Mucosa of descending colon (tissue), 3 donors: ENCODE data around the gene SSTR5. TPM values are rescaled to one million over a fixed set of nuclear protein-coding genes. Genes with fewer than 3 reads are reported as not detected.
"Not testable (repeated sequence)": the region's sequence is repeated elsewhere in the genome, so short reads cannot be mapped to it uniquely, and the experiment has no call there.

ENCODE experiments used
- ATAC-seq: fragments of 200-7000 bp; cut with Tn5 transposase; one replicate; pipeline ENCODE4 v1.9.1; 2020; ENCODE audit warnings: mild to moderate bottlenecking, moderate library complexity
- DNase-seq, 3 donors: peaks; one replicate each; pipeline ENCODE4 v3.0.0-alpha.2; 2020
- H3K36me3 ChIP-seq: fragments of 200-600 bp; one replicate; pipeline ENCODE4 v1.8.0; 2021; ENCODE audit warnings: low read depth, mild to moderate bottlenecking
- H3K4me1 ChIP-seq: fragments of 200-600 bp; one replicate; pipeline ENCODE4 v1.8.0; 2021; ENCODE audit warnings: low read depth, mild to moderate bottlenecking
- H3K4me3 ChIP-seq: fragments of 200-600 bp; one replicate; pipeline ENCODE4 v1.8.0; 2021; ENCODE audit warnings: mild to moderate bottlenecking
- H3K9me3 ChIP-seq: fragments of 200-600 bp; one replicate; pipeline ENCODE4 v1.8.0; 2021; ENCODE audit warnings: mild to moderate bottlenecking
- CTCF ChIP-seq: fragments of 200-600 bp; IDR thresholded peaks from one replicate; pipeline ENCODE4 v1.8.0; 2022; ENCODE audit warnings: antibody characterized with exemption, mild to moderate bottlenecking
- intact Hi-C, 2 donors: fragments of 100-400 bp; cut with DNase I in 1 of 2; cut with micrococcal nuclease in 1 of 2; formaldehyde crosslinking; loops; one replicate each; pipeline versions ENCODE4 v1.11.0 to v1.11.1; 2022; cut with DNase I, micrococcal nuclease
- total RNA-seq, 3 donors: library from RNA; stranded (reverse); fragmentation: NEBNext Ultra II Directional in 2 of 3; extraction: Animal tissue kit (Norgen Biotek cat#: 25700) in 2 of 3; gene quantifications; one replicate each; pipeline versions ENCODE4 v1.2.1 to v1.2.4, GENCODE V29; 2021 to 2023
- donor health status: DM: no; HTN: no; CAD: no; lungs with moderate emphysema.
- donor health status: DM: no; HTN: no; CAD: no.
- donor health status: DM: no; HTN: yes; CAD: no.

SSTR5 gene
- total RNA-seq, 3 donors from 2014 or later, result not detected

GRCh38 chr16:1082266-1082951, 9.9 kb downstream of the SSTR5 start:
- no peak for DNase-seq
- intact Hi-C loops, result no loop called here
- TF ChIP-seq CTCF, result no peak

GRCh38 chr16:1082952-1083675, 10.6 kb downstream of the SSTR5 start:
- no peak for ATAC-seq
- intact Hi-C loops, result no loop called here
- peaks cover 9% of the 10 kb centered on the region for H3K4me1 ChIP-seq
- no peak for TF ChIP-seq CTCF
- no peak overlapping the region for H3K4me3 ChIP-seq
- peaks cover 20% of the 10 kb centered on the region for H3K9me3 ChIP-seq
- no peaks in the 10 kb centered on the region for H3K36me3 ChIP-seq
- DNase-seq, result no peak

More at GRCh38 chr16:1082266-1082951, 9.9 kb downstream of the SSTR5 start:
- peaks cover 20% of the 10 kb centered on the region for H3K9me3 ChIP-seq
- H3K4me3 ChIP-seq, result no peak overlapping the region
- H3K36me3 ChIP-seq, result no peaks in the 10 kb centered on the region
- ATAC-seq, result peak; percentile 18
- H3K4me1 ChIP-seq, result peaks cover 10% of the 10 kb centered on the region

GRCh38 chr16:1084971-1085370, 12.4 kb downstream of the SSTR5 start:
- H3K9me3 ChIP-seq, result peaks cover 20% of the 10 kb centered on the region
- no peak for DNase-seq

GRCh38 chr16:1086443-1086842, 13.9 kb downstream of the SSTR5 start:
- H3K4me3 ChIP-seq, H3K36me3 ChIP-seq, DNase-seq, ATAC-seq, intact Hi-C loops: not testable (repeated sequence)
- Histone ChIP-seq H3K4me1 (peaks cover 23% of the 10 kb centered on the region), H3K9me3 (peaks cover 20% of the 10 kb centered on the region)

More at GRCh38 chr16:1084971-1085370, 12.4 kb downstream of the SSTR5 start:
- H3K4me3 ChIP-seq, result no peak overlapping the region
- H3K4me1 ChIP-seq, result peaks cover 12% of the 10 kb centered on the region
- no peak for TF ChIP-seq CTCF
- ATAC-seq, result no peak
- intact Hi-C loops, result no loop called here
- H3K36me3 ChIP-seq, result no peaks in the 10 kb centered on the region

- peaks cover 20% of the 10 kb centered on the region for H3K9me3 ChIP-seq
- DNase-seq (no peak), ATAC-seq (peak; percentile 24)
- no peak overlapping the region for H3K4me3 ChIP-seq
- TF ChIP-seq CTCF, result no peak
- peaks cover 23% of the 10 kb centered on the region for H3K4me1 ChIP-seq
- H3K36me3 ChIP-seq, result no peaks in the 10 kb centered on the region
- intact Hi-C loops, result no loop called here
Observed at GRCh38 chr16:1088295-1089170, 16.0 kb downstream of the SSTR5 start.
